Epithelial cell of umbilical artery (primary cell): Measurements from ENCODE around the gene LCORL. TPM values are rescaled to one million over a fixed set of nuclear protein-coding genes. Genes with fewer than 3 reads are reported as not detected.

ENCODE experiments used
- total RNA-seq: library from RNA; depleted of rRNA; stranded (reverse); fragments of >200 nt; gene quantifications from 2 replicates; pipeline ENCODE4 v1.2.3, GENCODE V29; 2014

Gene LCORL
- total RNA-seq, result 13.0 and 23.9 TPM in 2 replicates

DNA sequence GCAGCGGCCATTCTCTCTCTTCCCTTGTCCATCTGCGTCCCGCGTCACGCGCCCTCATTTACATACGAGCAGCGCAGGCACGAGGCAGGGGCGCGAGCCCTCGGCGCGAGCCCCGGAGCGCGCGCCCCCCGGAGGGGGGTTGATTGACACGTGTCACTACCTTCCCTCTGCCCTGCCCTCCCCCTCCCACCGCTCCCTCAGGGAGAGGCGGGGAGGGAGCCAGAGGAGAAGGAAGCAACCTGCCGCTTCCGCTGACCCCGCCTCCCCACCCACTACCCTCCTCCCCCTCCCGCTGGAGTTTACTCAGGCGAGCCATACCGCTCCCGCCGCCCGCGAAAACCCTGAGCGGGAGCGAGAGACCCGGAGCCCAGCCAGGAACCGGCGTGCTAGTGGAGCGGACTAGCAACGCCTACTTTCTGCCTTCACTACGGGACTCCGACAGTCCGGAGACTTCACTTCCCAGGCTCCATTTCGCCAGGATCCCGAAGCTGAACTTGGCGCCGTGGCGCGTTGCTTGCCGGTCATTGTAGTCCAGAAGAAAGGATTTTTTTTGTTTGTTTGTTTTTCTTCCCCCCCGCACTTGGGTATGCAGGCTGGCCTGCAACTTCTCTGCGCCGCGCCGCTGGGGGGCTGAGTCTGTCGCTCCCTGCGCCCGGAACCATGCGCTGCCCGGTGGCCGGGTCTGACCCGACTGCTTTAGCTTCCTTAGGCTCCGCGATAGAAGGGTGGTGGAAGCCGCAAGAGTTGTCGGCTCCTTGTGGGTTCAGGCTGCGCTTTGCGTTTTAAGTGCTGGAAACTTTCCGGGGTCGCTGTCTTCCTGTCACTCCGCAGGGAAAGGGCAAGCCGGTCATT lies at the start of gene LCORL:
Gene LCORL, minus strand, starts transcription at position 36 of the 852 bp plus-strand sequence. Its CDS starts 4 bp downstream, at position 32.

DNA sequence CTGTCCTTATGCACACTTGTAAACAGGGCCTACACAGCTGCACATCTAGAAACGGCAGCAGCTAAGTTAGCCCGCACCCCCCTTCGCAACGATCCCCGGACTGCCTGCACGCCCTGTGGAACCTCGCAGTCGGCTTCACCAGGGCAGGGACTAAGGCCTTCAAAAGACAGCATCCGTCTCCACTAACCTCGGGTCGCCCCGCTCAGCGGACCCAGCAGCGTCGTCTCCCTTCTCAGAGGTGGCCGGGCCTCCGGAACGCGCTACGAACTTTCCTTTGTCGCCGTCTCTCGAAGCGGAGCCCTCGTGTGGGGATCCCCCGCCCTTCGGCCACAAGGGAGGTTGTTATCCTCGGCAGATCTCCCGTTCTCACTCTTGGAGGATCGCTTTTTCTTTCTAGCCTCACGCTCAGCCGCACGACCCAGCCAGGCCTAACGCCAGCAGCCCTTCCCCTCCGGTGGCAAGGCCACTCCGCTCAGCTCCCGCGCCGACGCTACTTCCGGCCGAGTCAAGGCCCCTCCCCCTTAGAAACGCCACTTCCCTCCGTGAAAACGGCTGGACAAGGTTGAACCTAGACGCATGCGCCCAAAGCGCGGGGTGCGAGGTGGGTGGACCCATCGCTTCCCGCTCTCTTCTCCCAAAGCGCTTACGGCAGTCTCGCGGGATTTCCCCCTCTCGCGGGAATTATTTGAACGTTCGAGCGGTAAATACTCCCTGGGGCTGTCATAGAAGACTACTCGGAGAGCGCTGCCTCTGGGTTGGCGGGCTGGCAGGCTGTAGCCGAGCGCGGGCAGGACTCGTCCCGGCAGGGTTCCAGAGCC lies 211.1 kb downstream of the LCORL start, which contains the start of the genes DCAF16 and NCAPG:
Gene DCAF16, minus strand, starts transcription at position 498 of the 818 bp plus-strand sequence. CDS start 6,616 bp downstream, outside the sequence.
Gene NCAPG, plus strand, starts transcription at position 720 of the 818 bp plus-strand sequence. CDS start 99 bp downstream, outside the sequence.

Other genes with a start within 250 kb of the LCORL start
- gene FAM184B, start 240.1 kb downstream of the LCORL start, total RNA-seq, result not detected in 2 replicates
- gene DCAF16, start 211.0 kb downstream of the LCORL start, total RNA-seq, result 21.8 and 27.2 TPM in 2 replicates
- 39.3 and 61.1 TPM in 2 replicates for gene NCAPG, start 210.8 kb downstream of the LCORL start, total RNA-seq